H1 (cell line): Measurements from ENCODE around the gene CDK15. TPM values are rescaled to one million over a fixed set of nuclear protein-coding genes. Genes with fewer than 3 reads are reported as not detected.
A peak's percentile ranks its signal among the peaks of the same experiment; 100 is the strongest.

Experiments
- CTCF ChIA-PET: fragments of 300-600 bp; sonication (Branson Sonifier 250); formaldehyde crosslinking; loops from one replicate; lab custom pipeline; 2021; ENCODE audit not compliant: partially characterized antibody; lab: Charles Lee
- POLR2A ChIA-PET: fragments of 300-600 bp; sonication (Branson Sonifier 250); formaldehyde crosslinking; loops from one replicate; lab custom pipeline; 2021; ENCODE audit warnings: inconsistent platforms; ENCODE audit not compliant: partially characterized antibody; lab: Charles Lee
- DNase-seq, 2 experiments: peaks; one replicate each; pipeline versions ENCODE4 v3.0.0 to v3.0.0-alpha.2; 2010 to 2022; ENCODE audit warnings: low spot score in 2 of 2, low read depth in 1 of 2, mixed read lengths in 1 of 2
- FAIRE-seq: peaks from 2 replicates; lab custom pipeline; 2011; peaks lifted over from hg19 to GRCh38; lab: Jason Lieb, UNC
- H2AFZ ChIP-seq: 2 replicates; pipeline ENCODE4 v1.8.1; 2012; ENCODE audit warnings: low read length, inconsistent platforms
- H2AK5ac ChIP-seq: 2 replicates; pipeline ENCODE4 v1.6.1; 2013; ENCODE audit warnings: low read depth, low read length
- H2BK120ac ChIP-seq: replicated peaks from 2 replicates; pipeline ENCODE3; 2013; ENCODE audit warnings: low read depth, low read length, inconsistent platforms
- H2BK12ac ChIP-seq: 2 replicates; pipeline ENCODE4 v1.6.1; 2013; ENCODE audit warnings: low read depth, low read length
- H2BK15ac ChIP-seq: 2 replicates; pipeline ENCODE4 v1.6.1; 2013; ENCODE audit warnings: low read length
- H2BK20ac ChIP-seq: 2 replicates; pipeline ENCODE4 v1.6.1; 2013; ENCODE audit warnings: low read length
- H2BK5ac ChIP-seq: 2 replicates; pipeline ENCODE4 v1.6.1; 2013; ENCODE audit warnings: low read depth, low read length
- H3K14ac ChIP-seq: 2 replicates; pipeline ENCODE4 v1.6.1; 2013; ENCODE audit warnings: inconsistent platforms; ENCODE audit not compliant: insufficient read length
- H3K18ac ChIP-seq: 2 replicates; pipeline ENCODE4 v1.6.1; 2013; ENCODE audit warnings: low read length; ENCODE audit errors: extremely low read depth
- H3K23ac ChIP-seq: 2 replicates; pipeline ENCODE4 v1.6.1; 2013; ENCODE audit warnings: inconsistent platforms; ENCODE audit not compliant: insufficient read length
- H3K23me2 ChIP-seq: 2 replicates; pipeline ENCODE4 v1.6.1; 2013; ENCODE audit warnings: low read depth, low read length
- H3K27ac ChIP-seq: 2 replicates; pipeline ENCODE4 v1.6.1; 2011; ENCODE audit warnings: low read depth, low read length, inconsistent platforms
- H3K27me3 ChIP-seq, 4 experiments: replicated peaks in 1 of 4; 1 replicate in 1 of 4; 2 replicates in 3 of 4; pipeline versions ENCODE4 v1.6.1 to v1.8.1; 2011 to 2013; ENCODE audit warnings: low read length in 3 of 4, mild to moderate bottlenecking in 3 of 4, inconsistent platforms in 2 of 4, mixed read lengths in 2 of 4, moderate library complexity in 1 of 4; ENCODE audit not compliant: control insufficient read depth in 3 of 4, insufficient read depth in 3 of 4; ENCODE audit errors: extremely low read depth in 1 of 4
- H3K36me3 ChIP-seq, 4 experiments: 2 replicates each; pipeline versions ENCODE4 v1.6.1 to v1.8.1; 2011 to 2013; ENCODE audit warnings: mild to moderate bottlenecking in 4 of 4, low read length in 3 of 4, moderate library complexity in 2 of 4, control low read depth in 1 of 4, inconsistent platforms in 1 of 4; ENCODE audit not compliant: insufficient read depth in 4 of 4, control insufficient read depth in 2 of 4
- H3K4ac ChIP-seq: replicated peaks from 2 replicates; pipeline ENCODE3; 2013; ENCODE audit warnings: low read length, low read depth, mixed read lengths, inconsistent platforms; ENCODE audit not compliant: insufficient read length
- H3K4me1 ChIP-seq, 4 experiments: replicated peaks in 1 of 4; 1 replicate in 1 of 4; 2 replicates in 3 of 4; pipeline versions ENCODE4 v1.6.1 to v1.8.1; 2011 to 2013; ENCODE audit warnings: low read length in 3 of 4, inconsistent platforms in 2 of 4, mixed read lengths in 1 of 4; ENCODE audit not compliant: insufficient read depth in 4 of 4, control insufficient read depth in 3 of 4
- H3K4me2 ChIP-seq, 2 experiments: 2 replicates each; pipeline versions ENCODE4 v1.6.1 to v1.8.1; 2011 to 2013; ENCODE audit warnings: low read depth in 2 of 2, low read length in 2 of 2, control low read depth in 1 of 2, inconsistent platforms in 1 of 2, mild to moderate bottlenecking in 1 of 2; ENCODE audit not compliant: insufficient read depth in 1 of 2
- H3K4me3 ChIP-seq, 4 experiments: fragments of 200-600, 300-600 bp in 1 of 4; sonication (generic), shearing (Covaris generic), sonication (Bioruptor Twin) in 1 of 4; 2 replicates each; pipeline versions ENCODE4 v1.5.1 to v1.8.1; 2011 to 2016; ENCODE audit warnings: low read length in 4 of 4, low read depth in 3 of 4, control low read depth in 2 of 4, inconsistent platforms in 2 of 4, mild to moderate bottlenecking in 2 of 4, mixed read lengths in 1 of 4, moderate library complexity in 1 of 4; ENCODE audit not compliant: insufficient read depth in 2 of 4; ENCODE audit errors: extremely low read depth in 1 of 4
- H3K56ac ChIP-seq: replicated peaks from 2 replicates; pipeline ENCODE3; 2013; ENCODE audit warnings: low read depth, mild to moderate bottlenecking, mixed read lengths, low read length, inconsistent platforms; ENCODE audit not compliant: insufficient read length
- H3K79me1 ChIP-seq: 2 replicates; pipeline ENCODE4 v1.6.1; 2013; ENCODE audit warnings: low read depth, low read length, control low read depth
- H3K79me2 ChIP-seq, 2 experiments: 2 replicates each; pipeline versions ENCODE4 v1.6.1 to v1.8.1; 2012 to 2013; ENCODE audit warnings: low read length in 2 of 2, mild to moderate bottlenecking in 2 of 2, inconsistent platforms in 1 of 2; ENCODE audit not compliant: insufficient read depth in 2 of 2, control insufficient read depth in 1 of 2
- H3K9ac ChIP-seq, 4 experiments: replicated peaks in 1 of 4; 1 replicate in 1 of 4; 2 replicates in 3 of 4; pipeline versions ENCODE4 v1.6.1 to v1.8.1; 2011 to 2013; ENCODE audit warnings: low read depth in 3 of 4, low read length in 3 of 4, control low read depth in 2 of 4, mild to moderate bottlenecking in 2 of 4, moderate library complexity in 2 of 4, inconsistent platforms in 1 of 4; ENCODE audit errors: extremely low read depth in 1 of 4
- H3K9me3 ChIP-seq, 2 experiments: 2 replicates each; pipeline versions ENCODE4 v1.6.1 to v1.8.1; 2012 to 2013; ENCODE audit warnings: mild to moderate bottlenecking in 2 of 2, moderate library complexity in 2 of 2, control low read depth in 1 of 2, inconsistent platforms in 1 of 2, low read depth in 1 of 2, low read length in 1 of 2, mixed read lengths in 1 of 2; ENCODE audit not compliant: insufficient read depth in 2 of 2
- H4K20me1 ChIP-seq, 2 experiments: replicated peaks in 1 of 2; 2 replicates each; pipeline versions ENCODE3 to v1.8.1; 2011 to 2013; ENCODE audit warnings: inconsistent platforms in 2 of 2, low read length in 2 of 2, mild to moderate bottlenecking in 1 of 2; ENCODE audit not compliant: insufficient read depth in 2 of 2, control insufficient read depth in 1 of 2
- H4K5ac ChIP-seq: 2 replicates; pipeline ENCODE4 v1.6.1; 2013; ENCODE audit warnings: low read length, low read depth, mixed read lengths, inconsistent platforms; ENCODE audit not compliant: insufficient read length
- H4K8ac ChIP-seq: 2 replicates; pipeline ENCODE4 v1.8.0; 2013; ENCODE audit warnings: mild to moderate bottlenecking, moderate library complexity, low read length, inconsistent platforms; ENCODE audit not compliant: insufficient read depth; ENCODE audit errors: extremely low read depth
- H4K91ac ChIP-seq: replicated peaks from 2 replicates; pipeline ENCODE3; 2013; ENCODE audit warnings: low read length, mixed read lengths, inconsistent platforms; ENCODE audit not compliant: insufficient read length
- KDM5A ChIP-seq: fragments of 200-600 bp; IDR thresholded peaks from 2 replicates; pipeline ENCODE4 v1.7.1; 2012; ENCODE audit warnings: mild to moderate bottlenecking, low read length, inconsistent platforms, mixed read lengths
- NANOG ChIP-seq: IDR thresholded peaks from 2 replicates; pipeline ENCODE4 v1.6.1; 2011; ENCODE audit warnings: low read length, low read depth, mild to moderate bottlenecking, inconsistent platforms; ENCODE audit not compliant: insufficient read depth, poor library complexity, severe bottlenecking
- POU5F1 ChIP-seq: IDR thresholded peaks from 2 replicates; pipeline ENCODE4 v1.6.1; 2011; ENCODE audit warnings: low read depth, mild to moderate bottlenecking, low read length, moderate library complexity
- WGBS, 2 experiments: shearing (Covaris generic) in 1 of 2; methylation state at CpG; one replicate each; pipeline versions ENCODE4 v1.1.6 to v1.1.7; 2013 to 2015; ENCODE audit warnings: low lambda C conversion rate in 2 of 2, mixed read lengths in 2 of 2, inconsistent platforms in 1 of 2, low coverage in 1 of 2, missing lambda C conversion rate in 1 of 2; ENCODE audit not compliant: insufficient replicate concordance in 2 of 2, insufficient coverage in 1 of 2, insufficient read length in 1 of 2; ENCODE audit errors: extremely low coverage in 1 of 2, missing lambda C conversion rate in 1 of 2; 5-methylcytosine and 5-hydroxymethylcytosine counted together
- polyA plus RNA-seq, 7 experiments: library from polyadenylated mRNA; depleted of rRNA in 3 of 7; stranded (reverse) in 5 of 7; unstranded in 2 of 7; fragments of >200 nt in 5 of 7; fragments of 200-250 nt in 2 of 7; gene quantifications; 1 replicate in 5 of 7; 2 replicates in 1 of 7; 4 replicates in 1 of 7; pipeline versions ENCODE4 v1.2.1 to v1.2.3, GENCODE V29; 2011 to 2013; ENCODE audit warnings: missing spikeins in 2 of 7, mixed read lengths in 2 of 7
- total RNA-seq: library from RNA; stranded (reverse); fragmentation: NEBNext Ultra II Directional; extraction: Animal tissue kit (Norgen Biotek cat#: 25700); gene quantifications from 2 replicates; pipeline ENCODE4 v1.2.1, GENCODE V29; 2021

The CDK15 gene
- total and polyA plus RNA-seq, 2 of the 8 experiments (the other 6 are each of a cell fraction or from before 2014, with no cell fraction given): 0.03 TPM; not detected in 1

DNA sequence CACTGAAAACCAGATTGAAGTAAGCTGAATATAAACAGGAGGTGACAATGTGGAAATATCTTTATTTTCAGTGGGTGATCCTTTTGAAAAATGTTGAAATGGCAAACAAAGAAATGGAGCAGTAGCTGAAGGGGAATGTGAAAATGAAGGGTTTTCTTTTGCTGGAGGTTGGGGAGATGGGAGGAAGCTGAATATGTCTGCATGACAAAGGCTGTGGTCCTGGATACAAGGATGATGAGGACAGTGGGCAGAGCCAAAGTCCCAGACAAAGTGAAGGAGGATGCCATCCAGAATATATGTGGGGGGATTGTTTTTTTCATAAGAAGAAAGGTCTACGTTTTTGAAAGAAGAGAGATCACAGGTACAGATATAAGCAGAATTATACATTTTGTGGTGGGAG is 32.3 kb upstream of the CDK15 start:
- peak overlapping the region in 1 of 2 experiments; percentile 38; a peak in 1 of 4 replicates for H3K4me2 ChIP-seq
- no peak overlapping the region for H4K91ac ChIP-seq
- H3K14ac ChIP-seq: no peak overlapping the region
- H3K18ac ChIP-seq: no peak overlapping the region
- ChIA-PET POLR2A (no interaction called here), CTCF (no interaction called here)
- 0 out of 2 replicates have a peak overlapping the region, but pooled peaks have one; percentile 5 for H2BK5ac ChIP-seq
- no peak overlapping the region for H2AFZ ChIP-seq
- no peak overlapping the region for H3K9ac ChIP-seq
- H2BK12ac ChIP-seq: no peak overlapping the region
- H3K9me3 ChIP-seq: no peaks in the 10 kb centered on the region
- no peaks in the 10 kb centered on the region for H3K23me2 ChIP-seq
- no peak overlapping the region for H4K5ac ChIP-seq
- no peak overlapping the region for H2BK15ac ChIP-seq
- no peak overlapping the region for H3K56ac ChIP-seq
- H3K23ac ChIP-seq: no peak overlapping the region
- DNase-seq: no peak
- H2BK20ac ChIP-seq: no peak overlapping the region
- no peak for FAIRE-seq
- no peak overlapping the region for H3K4ac ChIP-seq
- H2BK120ac ChIP-seq: no peak overlapping the region
- no peak overlapping the region for H2AK5ac ChIP-seq
- peak; percentile 70; the same call in 1 of the 2 replicates for TF ChIP-seq POU5F1
- no peak for TF ChIP-seq KDM5A
- TF ChIP-seq NANOG: no peak
- peaks cover 3 to 11% (median 3%) of the 10 kb centered on the region in 4 experiments; a peak in 5 of 7 replicates for H3K4me1 ChIP-seq
- H3K4me3 ChIP-seq: no peak overlapping the region
- no peaks in the 10 kb centered on the region for H3K36me3 ChIP-seq
- no peaks in the 10 kb centered on the region; the same call in 1 of the 2 replicates for H3K79me1 ChIP-seq
- H3K27ac ChIP-seq: no peak overlapping the region
- no peaks in the 10 kb centered on the region for H3K27me3 ChIP-seq
- no peaks in the 10 kb centered on the region for H4K20me1 ChIP-seq
- WGBS, 2 experiments: 64% methylated on average over 1 of the region's 1 CpG; no CpG with 5 or more reads in 1 of the 2 experiments
- no peak overlapping the region for H4K8ac ChIP-seq
- peaks cover 3 to 80% of the 10 kb centered on the region in 2 experiments; a peak in 3 of 4 replicates for H3K79me2 ChIP-seq
